ENCODE measurements around the gene SYTL2. TPM values are rescaled to one million over a fixed set of nuclear protein-coding genes. Genes with fewer than 3 reads are reported as not detected.

SYTL2 gene
- total RNA-seq, 2 donors from 2014 or later = 28.3 to 55.3 TPM

DNA sequence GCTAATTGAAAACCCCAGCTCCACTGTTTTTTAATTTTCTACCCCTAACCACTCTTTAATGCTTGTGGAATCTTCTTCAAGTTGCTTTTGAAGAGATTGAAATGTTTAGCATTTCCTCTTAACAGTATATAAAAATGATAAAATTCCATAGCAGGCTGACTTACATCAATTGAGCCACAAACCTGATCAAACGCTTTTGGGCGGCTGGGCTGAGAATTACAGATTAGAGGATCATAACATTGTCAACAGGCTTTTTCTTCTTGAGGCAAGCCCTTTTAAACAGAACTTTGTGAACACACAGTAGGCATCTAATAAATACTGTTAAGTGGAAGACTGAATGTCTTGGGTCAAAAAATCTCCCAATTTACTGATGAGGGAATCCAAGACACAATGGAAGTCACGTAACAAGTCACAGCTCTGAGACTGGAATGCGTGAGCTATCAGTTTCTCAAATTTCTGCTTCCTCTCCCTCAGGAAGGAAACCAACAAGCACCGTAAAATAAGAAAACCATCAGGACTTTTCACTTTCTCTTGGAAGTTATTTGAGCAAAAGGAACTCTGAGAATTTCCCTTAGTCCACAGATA is 75.0 kb downstream of the SYTL2 start:
- ATAC-seq (no peak), DNase-seq (no peak)
- Histone ChIP-seq H3K4me1 (no peaks in the 10 kb centered on the region), H3K4me3 (no peak overlapping the region), H3K27ac (no peak overlapping the region), H3K9me3 (no peaks in the 10 kb centered on the region), H3K36me3 (replicated peaks in 1 of 2; ENCODE audit: insufficient read depth in 1 of 2, low read depth in 2 of 2) (no peaks in the 10 kb centered on the region), H3K27me3 (no peaks in the 10 kb centered on the region)
- intact Hi-C loops (cut with DNase I) = no loop called here
- WGBS, 2 donors = 79 to 88% methylated on average over 5 of the region's 5 CpGs
- TF ChIP-seq, protein P1, sequence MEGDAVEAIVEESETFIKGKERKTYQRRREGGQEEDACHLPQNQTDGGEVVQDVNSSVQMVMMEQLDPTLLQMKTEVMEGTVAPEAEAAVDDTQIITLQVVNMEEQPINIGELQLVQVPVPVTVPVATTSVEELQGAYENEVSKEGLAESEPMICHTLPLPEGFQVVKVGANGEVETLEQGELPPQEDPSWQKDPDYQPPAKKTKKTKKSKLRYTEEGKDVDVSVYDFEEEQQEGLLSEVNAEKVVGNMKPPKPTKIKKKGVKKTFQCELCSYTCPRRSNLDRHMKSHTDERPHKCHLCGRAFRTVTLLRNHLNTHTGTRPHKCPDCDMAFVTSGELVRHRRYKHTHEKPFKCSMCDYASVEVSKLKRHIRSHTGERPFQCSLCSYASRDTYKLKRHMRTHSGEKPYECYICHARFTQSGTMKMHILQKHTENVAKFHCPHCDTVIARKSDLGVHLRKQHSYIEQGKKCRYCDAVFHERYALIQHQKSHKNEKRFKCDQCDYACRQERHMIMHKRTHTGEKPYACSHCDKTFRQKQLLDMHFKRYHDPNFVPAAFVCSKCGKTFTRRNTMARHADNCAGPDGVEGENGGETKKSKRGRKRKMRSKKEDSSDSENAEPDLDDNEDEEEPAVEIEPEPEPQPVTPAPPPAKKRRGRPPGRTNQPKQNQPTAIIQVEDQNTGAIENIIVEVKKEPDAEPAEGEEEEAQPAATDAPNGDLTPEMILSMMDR (IDR thresholded peaks at IDR 0.05) = no peak
- TF ChIP-seq POLR2A (IDR thresholded peaks at IDR 0.05) = no peak

GRCh38 chr11:85732965-85733364 is 78.0 kb downstream of the SYTL2 start:
- H3K4me3 ChIP-seq = no peak overlapping the region
- intact Hi-C loops (cut with DNase I) = no loop called here
- H3K4me1 ChIP-seq = no peaks in the 10 kb centered on the region
- ATAC-seq (no peak), DNase-seq (no peak)
- H3K36me3 ChIP-seq (replicated peaks in 1 of 2; ENCODE audit: insufficient read depth in 1 of 2, low read depth in 2 of 2) = no peaks in the 10 kb centered on the region
- no peaks in the 10 kb centered on the region for H3K27me3 ChIP-seq
- H3K27ac ChIP-seq = no peak overlapping the region
- TF ChIP-seq, protein P1 (IDR thresholded peaks at IDR 0.05) = no peak
- TF ChIP-seq POLR2A (IDR thresholded peaks at IDR 0.05) = no peak
- no peaks in the 10 kb centered on the region for H3K9me3 ChIP-seq

- ATAC-seq (no peak), DNase-seq (no peak)
- H3K27ac ChIP-seq = no peak overlapping the region
- WGBS, 2 donors = 82 to 90% methylated on average over 3 of the region's 3 CpGs
- H3K27me3 ChIP-seq = no peaks in the 10 kb centered on the region
- no peaks in the 10 kb centered on the region for H3K4me1 ChIP-seq
- H3K4me3 ChIP-seq = no peak overlapping the region
- intact Hi-C loops (cut with DNase I) = no loop called here
- no peaks in the 10 kb centered on the region for H3K9me3 ChIP-seq
- no peaks in the 10 kb centered on the region for H3K36me3 ChIP-seq (replicated peaks in 1 of 2; ENCODE audit: insufficient read depth in 1 of 2, low read depth in 2 of 2)
- TF ChIP-seq, protein P1 (IDR thresholded peaks at IDR 0.05) = no peak
- TF ChIP-seq POLR2A (IDR thresholded peaks at IDR 0.05) = no peak
These were observed 84.6 kb downstream of the SYTL2 start for GRCh38 chr11:85726381-85726780.

DNA sequence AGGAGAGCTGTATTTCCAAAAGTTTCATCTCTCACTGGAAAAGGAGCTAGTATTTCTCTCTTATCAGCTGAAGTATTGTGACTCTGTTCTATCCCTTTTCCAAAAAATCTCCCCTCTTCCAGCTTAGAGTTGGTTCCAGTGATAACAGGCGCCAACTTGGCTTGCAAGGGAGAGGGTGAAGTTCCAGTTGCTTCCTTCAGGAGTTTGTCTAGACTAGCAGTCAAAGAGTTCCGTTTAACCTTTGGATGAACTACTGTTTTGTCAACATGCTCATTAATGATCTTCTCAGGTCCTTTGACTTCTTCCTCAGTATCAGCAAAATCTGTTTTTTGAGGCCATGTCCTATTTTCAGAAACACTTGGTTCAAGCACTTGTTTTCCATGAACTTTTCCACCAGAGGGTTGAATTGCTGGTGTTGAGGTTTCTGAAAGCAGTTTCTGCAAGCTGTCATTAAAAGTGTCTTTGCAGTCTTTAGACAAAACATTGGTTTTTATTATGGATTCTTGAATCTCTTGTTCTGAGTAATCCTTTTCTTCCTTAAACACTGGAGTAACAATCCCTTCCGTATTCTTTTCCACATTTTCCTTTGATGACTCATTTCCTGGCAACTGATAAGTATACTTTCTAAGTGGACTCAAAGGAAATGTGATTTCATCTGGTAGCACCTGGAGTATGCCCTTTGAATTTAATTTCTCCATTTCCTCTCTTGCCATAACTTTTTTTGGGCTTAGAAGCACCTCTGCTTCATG is 85.3 kb downstream of the SYTL2 start:
- TF ChIP-seq, protein P1 (IDR thresholded peaks at IDR 0.05) = no peak
- TF ChIP-seq POLR2A (IDR thresholded peaks at IDR 0.05) = no peak
- Histone ChIP-seq H3K4me1 (no peaks in the 10 kb centered on the region), H3K36me3 (replicated peaks in 1 of 2; ENCODE audit: insufficient read depth in 1 of 2, low read depth in 2 of 2) (no peaks in the 10 kb centered on the region), H3K27me3 (no peaks in the 10 kb centered on the region), H3K27ac (no peak overlapping the region), H3K9me3 (no peaks in the 10 kb centered on the region), H3K4me3 (no peak overlapping the region)
- ATAC-seq (no peak), DNase-seq (no peak)
- intact Hi-C loops (cut with DNase I) = no loop called here
- 61 to 66% methylated on average over 3 of the region's 3 CpGs for WGBS, 2 donors
